Stimulated activated naive B cell treated with anti-CD40 and anti-IgM and Interleukin-4, amounts not matched to agents 10 μg/mL and 1 μg/mL and 100 μg/mL, for 72 hours (primary cell): ENCODE data around the gene PROC.
"Not testable (repeated sequence)": the region's sequence is repeated elsewhere in the genome, so short reads cannot be mapped to it uniquely, and the experiment has no call there.

ENCODE experiments used
- ATAC-seq, 2 donors: fragments of 150-1000 bp; cut with Tn5 transposase; replicated peaks; 2 replicates each; pipeline ENCODE4 v1.10.0; 2021; ENCODE audit warnings: moderate library complexity in 1 of 2
- DNase-seq: peaks from one replicate; pipeline ENCODE4 v3.0.0; 2021
- H3K27ac Mint-ChIP-seq: one replicate; pipeline ENCODE4 v1.8.0; 2022; ENCODE audit warnings: mild to moderate bottlenecking, mixed read lengths
- H3K27me3 Mint-ChIP-seq, 2 donors: one replicate each; pipeline ENCODE4 v1.8.0; 2022; ENCODE audit warnings: mixed read lengths in 2 of 2
- H3K36me3 Mint-ChIP-seq, 2 donors: one replicate each; pipeline ENCODE4 v1.8.0; 2022; ENCODE audit warnings: mixed read lengths in 2 of 2, mild to moderate bottlenecking in 1 of 2
- H3K4me1 Mint-ChIP-seq, 2 donors: one replicate each; pipeline ENCODE4 v1.8.0; 2022; ENCODE audit warnings: mixed read lengths in 2 of 2, mild to moderate bottlenecking in 1 of 2
- H3K4me3 Mint-ChIP-seq, 2 donors: one replicate each; pipeline ENCODE4 v1.8.0; 2022; ENCODE audit warnings: mild to moderate bottlenecking in 2 of 2, mixed read lengths in 2 of 2, moderate library complexity in 1 of 2
- H3K9me3 Mint-ChIP-seq, 2 donors: one replicate each; pipeline ENCODE4 v1.8.0; 2022; ENCODE audit warnings: mixed read lengths in 2 of 2, mild to moderate bottlenecking in 1 of 2

The PROC gene

GRCh38 chr2:127403460-127403859, 14.8 kb upstream of the PROC start:
- no peak for DNase-seq
- Mint-ChIP-seq H3K4me3 (no peak overlapping the region), H3K27ac (peak overlapping the region; percentile 32), H3K36me3 (no peaks in the 10 kb centered on the region), H3K9me3 (no peaks in the 10 kb centered on the region), H3K4me1 (peaks cover 17 to 29% of the 10 kb centered on the region in 2 donors), H3K27me3 (no peaks in the 10 kb centered on the region)
- no peak for ATAC-seq

GRCh38 chr2:127404466-127405254, 13.6 kb upstream of the PROC start:
- H3K9me3 Mint-ChIP-seq = no peaks in the 10 kb centered on the region
- ATAC-seq (no peak), DNase-seq (no peak)
- H3K4me3 Mint-ChIP-seq = no peak overlapping the region
- no peaks in the 10 kb centered on the region for H3K27me3 Mint-ChIP-seq
- H3K4me1 Mint-ChIP-seq = peaks cover 17 to 35% of the 10 kb centered on the region in 2 donors
- no peak overlapping the region for H3K27ac Mint-ChIP-seq
- no peaks in the 10 kb centered on the region for H3K36me3 Mint-ChIP-seq

- Mint-ChIP-seq H3K4me1 (peaks cover 19 to 39% of the 10 kb centered on the region in 2 donors), H3K27ac (no peak overlapping the region), H3K4me3 (no peak overlapping the region), H3K9me3 (no peaks in the 10 kb centered on the region), H3K36me3 (no peaks in the 10 kb centered on the region), H3K27me3 (no peaks in the 10 kb centered on the region)
- ATAC-seq = no peak
- no peak for DNase-seq
Observed at GRCh38 chr2:127405255-127405610, 13.0 kb upstream of the PROC start.

DNA sequence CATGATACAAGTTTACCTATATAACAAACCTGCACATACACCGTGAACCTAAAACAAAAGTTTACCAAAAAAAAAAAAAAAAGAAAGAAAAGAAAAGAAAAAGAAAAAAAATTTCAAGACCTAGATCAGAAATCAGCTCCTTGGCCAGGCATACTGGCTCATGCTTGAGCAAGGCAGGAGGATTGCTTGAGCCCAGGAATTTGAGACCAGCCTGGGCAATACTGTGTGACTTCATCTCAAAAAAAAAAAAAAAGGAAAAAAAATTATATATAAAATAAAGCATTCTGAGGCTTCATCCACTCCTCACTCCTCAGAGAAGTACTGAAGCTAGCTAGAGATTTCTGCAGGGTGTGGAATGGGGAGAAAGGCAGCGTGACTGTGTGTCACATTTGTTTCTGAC, 11.8 kb upstream of the PROC start:
- no peaks in the 10 kb centered on the region for H3K27me3 Mint-ChIP-seq
- no peak overlapping the region for H3K27ac Mint-ChIP-seq
- H3K4me3 Mint-ChIP-seq = no peak overlapping the region
- peaks cover 23 to 52% of the 10 kb centered on the region in 2 donors for H3K4me1 Mint-ChIP-seq
- H3K36me3 Mint-ChIP-seq = no peaks in the 10 kb centered on the region
- no peak for DNase-seq
- H3K9me3 Mint-ChIP-seq = no peaks in the 10 kb centered on the region
- no peak for ATAC-seq

GRCh38 chr2:127407091-127407490, 11.1 kb upstream of the PROC start:
- Mint-ChIP-seq H3K9me3 (no peaks in the 10 kb centered on the region), H3K4me1 (peaks cover 26 to 53% of the 10 kb centered on the region in 2 donors), H3K27ac (peak overlapping the region; percentile 20), H3K36me3 (no peaks in the 10 kb centered on the region), H3K27me3 (no peaks in the 10 kb centered on the region), H3K4me3 (peak overlapping the region in 1 of 2 donors; percentile 39)
- ATAC-seq (no peak), DNase-seq (no peak)

DNA sequence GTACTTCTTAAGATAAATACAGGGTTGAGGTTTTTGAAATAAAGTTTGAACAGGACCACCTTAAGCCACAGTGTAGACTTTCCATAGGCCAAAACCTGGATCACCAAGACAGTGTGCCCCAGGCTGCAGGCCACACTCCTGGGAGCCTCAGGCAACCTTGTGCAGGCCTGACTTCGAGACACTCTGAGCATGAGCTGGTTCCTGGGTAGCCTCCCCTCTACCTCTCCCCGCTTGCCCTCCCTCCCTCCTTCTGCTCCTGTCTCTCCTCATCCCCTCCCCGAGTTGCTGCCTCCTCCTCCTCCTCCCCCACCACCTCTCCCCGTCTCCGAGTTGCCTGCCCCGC, 10.6 kb upstream of the PROC start:
- Mint-ChIP-seq H3K4me3 (peak overlapping the region; percentile 73 to 79), H3K9me3 (peaks cover 0 to 2% of the 10 kb centered on the region in 2 donors), H3K27me3 (no peaks in the 10 kb centered on the region), H3K36me3 (no peaks in the 10 kb centered on the region), H3K4me1 (peaks cover 25 to 54% of the 10 kb centered on the region in 2 donors), H3K27ac (peak overlapping the region; percentile 65)
- DNase-seq (no peak), ATAC-seq (peak; percentile 20 to 23)

DNA sequence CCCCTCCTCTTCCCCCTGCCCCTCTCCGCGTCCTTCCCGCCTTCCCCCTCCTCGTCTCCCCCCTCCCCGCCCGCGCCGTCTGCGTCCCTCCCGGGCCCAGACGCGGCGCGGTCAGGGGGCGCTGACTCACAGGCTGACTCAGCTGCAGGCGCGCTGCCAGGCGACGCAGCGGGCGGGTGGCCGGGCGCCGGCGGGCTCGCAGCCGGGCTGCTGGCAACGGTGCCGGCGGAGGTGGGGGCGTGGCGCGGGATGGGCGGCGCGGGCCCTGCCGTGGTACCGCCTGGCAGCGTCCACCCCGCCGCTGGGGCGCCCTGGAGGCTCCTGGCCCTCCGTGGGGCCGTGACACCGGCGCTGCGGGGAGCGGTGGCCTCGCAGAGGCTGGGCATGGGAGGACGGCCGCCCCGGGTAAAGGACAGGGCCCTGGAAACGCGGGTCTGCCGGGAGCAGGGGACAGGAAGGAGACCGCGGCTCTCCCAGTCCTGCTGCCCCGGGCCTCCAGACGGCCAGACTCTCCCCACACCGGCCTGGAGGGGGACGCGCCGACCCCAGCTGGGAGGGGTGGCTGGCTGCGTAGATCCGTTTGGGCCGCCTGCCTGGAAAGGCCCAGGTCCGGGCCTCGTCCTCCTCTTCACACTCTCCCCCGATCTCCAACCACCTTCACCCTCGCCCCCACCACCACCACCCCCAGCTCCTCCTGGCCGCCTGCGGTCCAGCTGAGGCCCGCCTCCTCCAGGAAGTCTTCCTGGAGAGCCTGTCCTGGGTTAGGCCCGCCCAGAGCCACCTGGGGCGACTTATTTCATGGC, 10.0 kb upstream of the PROC start:
- Mint-ChIP-seq H3K4me3 (peak overlapping the region; percentile 73 to 79), H3K9me3 (peaks cover 0 to 3% of the 10 kb centered on the region in 2 donors), H3K27me3 (no peaks in the 10 kb centered on the region), H3K27ac (peak overlapping the region; percentile 65), H3K36me3 (no peaks in the 10 kb centered on the region), H3K4me1 (peaks cover 25 to 57% of the 10 kb centered on the region in 2 donors)
- peak; percentile 69 for DNase-seq
- ATAC-seq = peak; percentile 82 to 84

- Mint-ChIP-seq H3K27me3 (no peaks in the 10 kb centered on the region), H3K9me3 (peaks cover 0 to 6% of the 10 kb centered on the region in 2 donors), H3K27ac (peak overlapping the region; percentile 37), H3K4me3 (peak overlapping the region; percentile 71 to 79), H3K36me3 (no peaks in the 10 kb centered on the region), H3K4me1 (peaks cover 27 to 63% of the 10 kb centered on the region in 2 donors)
- DNase-seq (no peak), ATAC-seq (no peak)
Observed at GRCh38 chr2:127408807-127409099, 9.5 kb upstream of the PROC start.

GRCh38 chr2:127409716-127410115, 8.5 kb upstream of the PROC start:
- not testable (repeated sequence) for H3K27ac Mint-ChIP-seq, H3K27me3 Mint-ChIP-seq, H3K4me3 Mint-ChIP-seq, ATAC-seq, H3K36me3 Mint-ChIP-seq, DNase-seq, H3K9me3 Mint-ChIP-seq
- peaks cover 25 to 65% of the 10 kb centered on the region in 2 donors for H3K4me1 Mint-ChIP-seq

DNA sequence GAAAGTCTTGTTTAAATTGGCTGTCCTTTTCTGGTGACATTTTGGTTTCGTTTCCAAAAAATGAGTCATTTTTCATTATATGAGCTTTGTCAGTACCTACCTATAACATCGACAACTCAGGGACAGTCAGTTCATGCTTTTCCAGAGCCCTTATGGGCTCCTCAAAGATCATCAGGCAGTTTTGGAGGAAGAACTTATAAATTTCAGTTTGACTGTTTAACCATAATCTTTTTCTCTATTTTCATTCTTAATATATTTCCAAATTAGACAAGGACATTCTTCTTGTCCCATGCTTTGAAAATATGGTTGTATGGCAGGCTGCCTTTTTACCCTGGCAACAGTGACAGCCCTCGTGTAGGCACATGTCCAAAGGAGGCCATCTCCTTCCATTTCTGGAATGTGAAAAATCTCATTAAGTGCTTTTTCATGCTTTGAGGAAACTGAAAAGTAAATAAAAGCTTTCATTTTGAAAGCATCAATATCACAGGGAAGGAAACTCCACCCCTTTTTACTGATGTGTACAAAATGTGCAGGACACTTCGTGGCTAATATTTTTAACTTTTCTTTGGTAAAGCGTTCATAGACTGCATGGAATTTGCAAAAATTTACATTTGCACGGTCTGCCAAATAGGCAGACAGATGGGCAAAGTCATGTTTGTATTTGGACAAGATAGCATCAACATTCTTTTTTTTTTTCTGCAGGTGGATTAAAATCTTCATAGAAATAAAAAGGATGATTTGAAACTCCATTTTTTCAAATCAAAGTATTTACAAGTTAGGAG, 7.2 kb upstream of the PROC start:
- DNase-seq (no peak), ATAC-seq (peak; percentile 65 to 71)
- no peaks in the 10 kb centered on the region for H3K27me3 Mint-ChIP-seq
- H3K27ac Mint-ChIP-seq = peak overlapping the region; percentile 92
- peak overlapping the region; percentile 66 to 67 for H3K4me3 Mint-ChIP-seq
- H3K9me3 Mint-ChIP-seq = peaks cover 0 to 7% of the 10 kb centered on the region in 2 donors
- no peaks in the 10 kb centered on the region for H3K36me3 Mint-ChIP-seq
- peaks cover 23 to 65% of the 10 kb centered on the region in 2 donors for H3K4me1 Mint-ChIP-seq

DNA sequence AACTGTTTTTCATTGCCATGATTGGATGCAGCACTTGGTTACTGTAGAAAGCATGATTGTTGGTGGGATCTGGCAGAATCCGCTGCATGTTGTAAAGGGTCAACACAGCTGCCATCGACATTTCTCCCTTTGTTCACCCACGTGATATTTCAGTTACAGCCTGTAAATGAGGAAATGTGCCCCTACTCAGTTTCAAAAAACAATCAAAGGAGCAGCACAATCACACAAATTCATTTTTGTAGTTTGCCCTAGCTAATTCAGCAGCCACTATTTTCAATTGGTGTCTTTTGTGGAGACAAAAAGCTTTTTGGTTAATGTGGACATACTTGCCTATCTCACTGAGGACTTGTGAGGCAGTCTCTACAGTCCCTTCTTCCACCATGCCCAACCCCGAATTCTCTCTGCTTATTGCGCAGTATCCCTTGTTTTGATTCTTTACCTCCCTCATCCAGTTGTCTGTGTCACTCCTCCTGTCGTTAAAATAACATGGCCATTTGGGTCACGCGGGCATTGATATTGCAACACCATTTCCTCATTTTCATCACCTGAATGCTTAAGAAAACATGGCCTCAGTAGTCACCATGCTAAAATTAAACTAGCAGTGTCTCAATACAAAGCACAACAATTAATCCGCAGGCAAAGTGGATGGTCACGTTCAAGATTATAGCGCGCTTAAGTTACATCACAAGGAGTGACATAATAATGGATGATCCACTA, 6.4 kb upstream of the PROC start:
- H3K27me3 Mint-ChIP-seq = no peaks in the 10 kb centered on the region
- H3K4me1 Mint-ChIP-seq = peaks cover 31 to 72% of the 10 kb centered on the region in 2 donors
- H3K9me3 Mint-ChIP-seq = peaks cover 0 to 7% of the 10 kb centered on the region in 2 donors
- H3K27ac Mint-ChIP-seq = peak overlapping the region; percentile 33
- peak overlapping the region; percentile 66 to 67 for H3K4me3 Mint-ChIP-seq
- DNase-seq (no peak), ATAC-seq (no peak)
- no peaks in the 10 kb centered on the region for H3K36me3 Mint-ChIP-seq

DNA sequence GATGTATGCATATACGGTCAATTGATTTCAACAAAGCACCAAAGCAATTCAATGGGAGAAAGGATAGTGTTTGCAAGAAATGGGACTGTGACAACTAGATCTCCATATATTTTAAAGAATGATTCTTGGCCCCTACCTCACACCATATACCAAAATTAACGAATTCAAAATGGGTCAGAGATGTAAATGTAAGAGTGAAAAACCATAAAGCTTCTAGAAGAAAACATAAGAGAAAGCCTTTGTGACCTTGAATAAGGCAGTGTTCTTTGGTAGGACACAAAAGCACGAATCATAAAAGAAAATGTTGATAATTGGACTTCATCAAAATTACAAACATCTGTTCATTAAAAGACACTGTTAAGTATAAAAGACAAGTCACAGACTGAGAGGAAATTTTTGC, 5.0 kb upstream of the PROC start:
- no peak overlapping the region for H3K27ac Mint-ChIP-seq
- H3K9me3 Mint-ChIP-seq = peaks cover 0 to 7% of the 10 kb centered on the region in 2 donors
- ATAC-seq (no peak), DNase-seq (no peak)
- H3K27me3 Mint-ChIP-seq = no peaks in the 10 kb centered on the region
- no peaks in the 10 kb centered on the region for H3K36me3 Mint-ChIP-seq
- no peak overlapping the region for H3K4me3 Mint-ChIP-seq
- peaks cover 35 to 78% of the 10 kb centered on the region in 2 donors for H3K4me1 Mint-ChIP-seq

DNA sequence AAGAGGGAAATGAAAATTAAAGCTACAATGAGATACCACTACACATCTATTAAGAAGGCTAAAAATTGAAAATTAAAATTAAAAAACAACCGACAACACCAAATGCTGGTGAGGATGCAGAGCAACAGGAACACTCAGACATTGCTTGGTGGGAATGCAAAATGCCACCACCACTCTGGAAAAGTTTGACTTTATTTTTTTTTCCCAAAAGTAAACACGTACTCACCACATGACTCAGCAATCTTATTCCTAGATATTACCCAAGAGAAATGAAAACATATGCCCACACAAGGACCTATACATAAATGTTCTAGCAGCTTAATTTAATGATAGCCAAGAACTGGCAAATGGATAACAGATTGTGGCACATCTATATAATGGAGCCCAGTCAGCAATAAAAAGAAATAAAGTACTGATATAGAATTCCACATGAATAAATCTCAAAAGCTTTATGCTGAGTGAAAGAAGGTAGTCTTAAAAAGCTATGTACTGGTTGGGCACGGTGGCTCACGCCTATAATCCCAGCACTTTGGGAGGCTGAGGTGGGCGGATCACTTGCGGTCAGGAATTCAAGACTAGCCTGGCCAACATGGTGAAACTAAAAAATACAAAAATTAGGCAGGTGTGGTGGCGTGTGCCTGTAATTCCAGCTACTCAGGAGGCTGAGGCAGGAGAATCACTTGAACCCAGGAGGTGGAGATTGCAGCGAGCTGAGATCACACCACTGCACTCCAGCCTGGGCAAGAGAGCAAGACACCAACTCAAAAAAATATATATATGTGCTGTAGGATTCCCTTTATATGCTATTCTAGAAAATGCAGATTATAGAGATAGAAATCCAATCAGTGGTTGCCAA, 4.2 kb upstream of the PROC start:
- ATAC-seq = no peak
- no peak overlapping the region for H3K4me3 Mint-ChIP-seq
- H3K27ac Mint-ChIP-seq = no peak overlapping the region
- no peaks in the 10 kb centered on the region for H3K36me3 Mint-ChIP-seq
- H3K4me1 Mint-ChIP-seq = peaks cover 35 to 71% of the 10 kb centered on the region in 2 donors
- DNase-seq = no peak
- no peaks in the 10 kb centered on the region for H3K27me3 Mint-ChIP-seq
- H3K9me3 Mint-ChIP-seq = peaks cover 0 to 7% of the 10 kb centered on the region in 2 donors
